IMR-90 (cell line): ENCODE results near the gene ANK2. TPM values are rescaled to one million over a fixed set of nuclear protein-coding genes. Genes with fewer than 3 reads are reported as not detected.
A peak's percentile ranks its signal among the peaks of the same experiment; 100 is the strongest.

Source experiments
- ATAC-seq: fragments of 200-7000 bp; cut with Tn5 transposase; 2 replicates; pipeline ENCODE4 v1.9.1; 2020; ENCODE audit warnings: low read depth, mild to moderate bottlenecking, moderate library complexity
- BruUV-seq: library from RNA; stranded (reverse); fragments of 400-500 nt; replicated peaks from 2 replicates; lab custom pipeline; 2021; lab: Mats Ljungman, UMichigan
- CTCF ChIA-PET: fragments of 300-600 bp; formaldehyde crosslinking; extraction: SDS; loops from one replicate; lab custom pipeline; 2021; ENCODE audit warnings: antibody characterized with exemption; lab: Yijun Ruan, JAX
- POLR2A ChIA-PET: fragments of 300-600 bp; sonication (Branson Sonifier 250); formaldehyde crosslinking; loops from one replicate; lab custom pipeline; 2022; ENCODE audit warnings: antibody characterized with exemption; ENCODE audit not compliant: unreplicated experiment; lab: Charles Lee
- DNase-seq: peaks from one replicate; pipeline ENCODE4 v3.0.0; 2013
- H2AFZ ChIP-seq: replicated peaks from 2 replicates; pipeline ENCODE3; 2013; ENCODE audit warnings: low read length, mild to moderate bottlenecking; ENCODE audit not compliant: poor library complexity
- H2AK5ac ChIP-seq: 2 replicates; pipeline ENCODE4 v1.6.1; 2013; ENCODE audit warnings: low read depth, low read length, inconsistent platforms
- H2AK9ac ChIP-seq: replicated peaks from 2 replicates; pipeline ENCODE3; 2013; ENCODE audit warnings: mild to moderate bottlenecking, low read depth, low read length, moderate library complexity; ENCODE audit not compliant: poor library complexity
- H2BK120ac ChIP-seq: 2 replicates; pipeline ENCODE4 v1.6.1; 2013; ENCODE audit warnings: low read depth, low read length, inconsistent platforms
- H2BK15ac ChIP-seq: 3 replicates; pipeline ENCODE4 v1.6.1; 2013; ENCODE audit warnings: low read depth, low read length, inconsistent platforms
- H2BK20ac ChIP-seq: 2 replicates; pipeline ENCODE4 v1.6.1; 2013; ENCODE audit warnings: low read depth, mild to moderate bottlenecking, inconsistent platforms, low read length, moderate library complexity
- H2BK5ac ChIP-seq: 2 replicates; pipeline ENCODE4 v1.6.1; 2013; ENCODE audit warnings: mild to moderate bottlenecking, low read depth, low read length, inconsistent platforms; ENCODE audit not compliant: poor library complexity, severe bottlenecking
- H3K14ac ChIP-seq: replicated peaks from 2 replicates; pipeline ENCODE4 v1.6.1; 2013; ENCODE audit warnings: low read depth, low read length, inconsistent platforms
- H3K18ac ChIP-seq: 2 replicates; pipeline ENCODE4 v1.6.1; 2013; ENCODE audit warnings: low read depth, low read length, control low read depth
- H3K23ac ChIP-seq: 2 replicates; pipeline ENCODE4 v1.6.1; 2013; ENCODE audit warnings: low read depth, low read length, inconsistent platforms
- H3K27ac ChIP-seq: 2 replicates; pipeline ENCODE4 v1.5.1; 2013; ENCODE audit warnings: mild to moderate bottlenecking, control low read depth, low read length; ENCODE audit not compliant: insufficient read depth
- H3K27me3 ChIP-seq: 2 replicates; pipeline ENCODE4 v1.6.1; 2013; ENCODE audit warnings: low read length; ENCODE audit not compliant: control insufficient read depth, insufficient read depth
- H3K36me3 ChIP-seq: 2 replicates; pipeline ENCODE4 v1.6.1; 2013; ENCODE audit warnings: low read length, mixed read lengths; ENCODE audit not compliant: control insufficient read depth, insufficient read depth
- H3K4ac ChIP-seq: 2 replicates; pipeline ENCODE4 v1.6.1; 2013; ENCODE audit warnings: low read depth, low read length, inconsistent platforms
- H3K4me1 ChIP-seq: 2 replicates; pipeline ENCODE4 v1.6.1; 2013; ENCODE audit warnings: low read length, mixed read lengths; ENCODE audit not compliant: control insufficient read depth, insufficient read depth
- H3K4me2 ChIP-seq: 2 replicates; pipeline ENCODE4 v1.6.1; 2013; ENCODE audit warnings: low read depth, mild to moderate bottlenecking, control low read depth, low read length, moderate library complexity
- H3K4me3 ChIP-seq: 2 replicates; pipeline ENCODE4 v1.5.1; 2013; ENCODE audit warnings: low read depth, mild to moderate bottlenecking, control low read depth, low read length, moderate library complexity; ENCODE audit not compliant: insufficient read depth
- H3K56ac ChIP-seq: 2 replicates; pipeline ENCODE4 v1.6.1; 2013; ENCODE audit warnings: low read length, inconsistent platforms; ENCODE audit not compliant: insufficient read depth; ENCODE audit errors: extremely low read depth
- H3K79me1 ChIP-seq, 2 experiments: 2 replicates each; pipeline ENCODE4 v1.6.1; 2013; ENCODE audit warnings: low read length in 2 of 2, inconsistent platforms in 1 of 2, low read depth in 1 of 2
- H3K9ac ChIP-seq: 2 replicates; pipeline ENCODE4 v1.6.1; 2013; ENCODE audit warnings: low read depth, low read length, control low read depth
- H3K9me1 ChIP-seq: 2 replicates; pipeline ENCODE4 v1.6.1; 2013; ENCODE audit warnings: low read length, inconsistent platforms; ENCODE audit not compliant: insufficient read depth
- H3K9me3 ChIP-seq: 2 replicates; pipeline ENCODE4 v1.6.1; 2013; ENCODE audit warnings: low read length; ENCODE audit not compliant: control insufficient read depth, insufficient read depth
- H4K20me1 ChIP-seq: 2 replicates; pipeline ENCODE4 v1.6.1; 2013; ENCODE audit warnings: low read length, inconsistent platforms; ENCODE audit not compliant: insufficient read depth
- H4K5ac ChIP-seq: 2 replicates; pipeline ENCODE4 v1.6.1; 2013; ENCODE audit warnings: mild to moderate bottlenecking, low read depth, low read length, control low read depth
- H4K8ac ChIP-seq, 2 experiments: 2 replicates each; pipeline ENCODE4 v1.6.1; 2013; ENCODE audit warnings: low read depth in 2 of 2, low read length in 2 of 2, control low read depth in 1 of 2, inconsistent platforms in 1 of 2
- H4K91ac ChIP-seq: 2 replicates; pipeline ENCODE4 v1.6.1; 2013; ENCODE audit warnings: low read depth, low read length, inconsistent platforms; ENCODE audit not compliant: insufficient read depth
- WGBS, 2 experiments: methylation state at CpG; one replicate each; pipeline versions ENCODE4 v1.1.5 to v1.1.7; 2013; ENCODE audit warnings: missing lambda C conversion rate in 2 of 2; ENCODE audit not compliant: insufficient read length in 1 of 2; ENCODE audit errors: extremely low coverage in 2 of 2; 5-methylcytosine and 5-hydroxymethylcytosine counted together
- dilution Hi-C: fragments of 300-500 bp; cut with HindIII; formaldehyde crosslinking; loops from one replicate; pipeline ENCODE4 v1.14.3; 2018; ENCODE audit warnings: low sequenced_read_pairs; ENCODE audit not compliant: unreplicated experiment
- in situ Hi-C: fragments of 300-500 bp; cut with MboI; formaldehyde crosslinking; loops from 3 replicates; pipeline ENCODE4 v1.14.3; 2019; ENCODE audit warnings: low sequenced_read_pairs, inconsistent platforms, mixed read lengths
- intact Hi-C: fragments of 100-400 bp; cut with micrococcal nuclease; formaldehyde crosslinking; loops from 2 replicates; pipeline ENCODE4 v1.10.0; 2022
- polyA plus RNA-seq, 3 experiments: library from polyadenylated mRNA; depleted of rRNA; stranded (reverse); fragments of >200 nt; gene quantifications; 2 replicates each; pipeline ENCODE4 v1.2.3, GENCODE V29; 2012; ENCODE audit warnings: low replicate concordance in 1 of 3
- total RNA-seq: library from RNA; depleted of rRNA; stranded (reverse); fragments of >200 nt; gene quantifications from 2 replicates; pipeline ENCODE4 v1.2.3, GENCODE V29; 2012
- TF ChIP-seq, protein P1 (sequence below): fragments of 150-350 bp; IDR thresholded peaks from 2 replicates; pipeline ENCODE4 v1.6.1; 2017; ENCODE audit warnings: mild to moderate bottlenecking, antibody characterized with exemption, low read length, low read depth

Gene ANK2
- total and polyA plus RNA-seq, 2 of the 4 experiments (the other 2 are of a cell fraction) = 0.82 to 6.6 TPM

DNA sequence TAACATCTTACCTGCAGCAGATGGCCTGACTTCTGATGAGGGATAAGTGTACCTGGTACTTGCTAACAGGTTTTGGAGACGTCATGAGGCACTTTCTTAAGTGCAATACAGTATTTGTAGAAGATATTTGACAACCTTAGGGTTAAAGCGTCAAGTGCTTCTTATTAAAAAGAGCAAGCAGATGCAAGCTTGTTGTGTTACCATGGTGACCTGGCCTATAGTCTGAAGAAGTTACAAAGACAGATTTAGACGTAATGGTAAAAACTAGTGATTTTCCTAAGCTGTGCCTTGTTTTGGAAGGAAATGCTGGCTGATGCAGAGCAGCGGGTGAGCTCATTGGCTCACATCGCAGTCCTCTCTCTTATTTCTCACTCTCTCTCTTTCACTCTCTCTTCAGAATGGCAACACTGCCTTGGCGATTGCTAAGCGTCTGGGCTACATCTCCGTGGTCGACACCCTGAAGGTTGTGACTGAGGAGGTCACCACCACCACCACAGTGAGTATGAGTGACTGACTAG lies 243.6 kb downstream of the ANK2 start:
- Histone ChIP-seq H2AFZ (peak overlapping the region; percentile 92), H3K36me3 (no peaks in the 10 kb centered on the region), H3K79me1 (no peaks in the 10 kb centered on the region), H2BK120ac (peak overlapping the region; percentile 48; the same call in 1 of the 2 replicates), H3K4me2 (peak overlapping the region; percentile 89), H2BK20ac (no peak overlapping the region), H3K27me3 (no peaks in the 10 kb centered on the region), H3K14ac (0 out of 2 replicates have a peak overlapping the region, but pooled peaks have one; percentile 33), H3K18ac (no peak overlapping the region; the same call in 1 of the 2 replicates), H2BK5ac (no peak overlapping the region), H4K5ac (no peak overlapping the region; the same call in 1 of the 2 replicates), H2AK5ac (no peak overlapping the region), H3K56ac (no peak overlapping the region), H3K23ac (peak overlapping the region; percentile 81; the same call in 1 of the 2 replicates), H3K4ac (peak overlapping the region; percentile 52; the same call in 1 of the 2 replicates), H3K9ac (peak overlapping the region; percentile 15; the same call in 1 of the 2 replicates), H3K9me3 (no peaks in the 10 kb centered on the region), H4K20me1 (no peaks in the 10 kb centered on the region), H2BK15ac (no peak overlapping the region; the same call in 2 of the 3 replicates), H2AK9ac (no peak overlapping the region), H3K4me1 (peaks cover 5% of the 10 kb centered on the region), H4K8ac (peak overlapping the region in 1 of 2 experiments; percentile 59; a peak in 2 of 4 replicates), H3K9me1 (no peaks in the 10 kb centered on the region; the same call in 1 of the 2 replicates), H4K91ac (peak overlapping the region; percentile 0; the same call in 1 of the 2 replicates), H3K27ac (peak overlapping the region; percentile 30; the same call in 1 of the 2 replicates), H3K4me3 (no peak overlapping the region)
- DNase-seq (peak; percentile 68), ATAC-seq (peak; percentile 77)
- no TSS peak for BruUV-seq
- POLR2A ChIA-PET = no interaction called here
- intact Hi-C loops = loop anchor here (5.0 kb wide), 3 partner anchors 89 to 1094 kb away; partner anchors contain the start of gene CAMK2D
- CTCF ChIA-PET = interaction anchor here (0.5 to 1.7 kb wide), 6 partner anchors 10 to 160 kb away, joined by 3 to 11 read pairs (median 3); no protein-coding TSS in a partner anchor
- in situ Hi-C loops = loop anchor here (25.0 kb wide), 1 partner anchor 1094 kb away; no protein-coding TSS in a partner anchor
- dilution Hi-C loops = no loop called here
- WGBS, 2 experiments = 0% methylated on average over 1 of the region's 9 CpGs; no CpG with 5 or more reads in 1 of the 2 experiments
- TF ChIP-seq, protein P1, sequence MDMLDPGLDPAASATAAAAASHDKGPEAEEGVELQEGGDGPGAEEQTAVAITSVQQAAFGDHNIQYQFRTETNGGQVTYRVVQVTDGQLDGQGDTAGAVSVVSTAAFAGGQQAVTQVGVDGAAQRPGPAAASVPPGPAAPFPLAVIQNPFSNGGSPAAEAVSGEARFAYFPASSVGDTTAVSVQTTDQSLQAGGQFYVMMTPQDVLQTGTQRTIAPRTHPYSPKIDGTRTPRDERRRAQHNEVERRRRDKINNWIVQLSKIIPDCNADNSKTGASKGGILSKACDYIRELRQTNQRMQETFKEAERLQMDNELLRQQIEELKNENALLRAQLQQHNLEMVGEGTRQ = no peak
